Coronary artery (tissue), 2 donors: ENCODE measurements around the gene SLC22A14.
"Not testable (repeated sequence)": the region's sequence is repeated elsewhere in the genome, so short reads cannot be mapped to it uniquely, and the experiment has no call there.

ENCODE experiments used
- DNase-seq: peaks from one replicate; pipeline ENCODE4 v3.0.0-alpha.2; 2017; ENCODE audit warnings: low spot score
- H3K27ac ChIP-seq, 2 donors: fragments of 200-600 bp; sonication (generic); one replicate each; pipeline ENCODE4 v1.5.1; 2016 to 2019
- H3K4me3 ChIP-seq: fragments of 200-600 bp; sonication (generic); 2 replicates; pipeline ENCODE4 v1.5.1; 2016; ENCODE audit warnings: mild to moderate bottlenecking, moderate library complexity
- TF ChIP-seq, protein P1 (sequence below): fragments of 200-600 bp; sonication (generic); IDR thresholded peaks from one replicate; pipeline ENCODE4 v1.5.1; 2019; ENCODE audit warnings: antibody characterized with exemption

SLC22A14 gene, protein sequence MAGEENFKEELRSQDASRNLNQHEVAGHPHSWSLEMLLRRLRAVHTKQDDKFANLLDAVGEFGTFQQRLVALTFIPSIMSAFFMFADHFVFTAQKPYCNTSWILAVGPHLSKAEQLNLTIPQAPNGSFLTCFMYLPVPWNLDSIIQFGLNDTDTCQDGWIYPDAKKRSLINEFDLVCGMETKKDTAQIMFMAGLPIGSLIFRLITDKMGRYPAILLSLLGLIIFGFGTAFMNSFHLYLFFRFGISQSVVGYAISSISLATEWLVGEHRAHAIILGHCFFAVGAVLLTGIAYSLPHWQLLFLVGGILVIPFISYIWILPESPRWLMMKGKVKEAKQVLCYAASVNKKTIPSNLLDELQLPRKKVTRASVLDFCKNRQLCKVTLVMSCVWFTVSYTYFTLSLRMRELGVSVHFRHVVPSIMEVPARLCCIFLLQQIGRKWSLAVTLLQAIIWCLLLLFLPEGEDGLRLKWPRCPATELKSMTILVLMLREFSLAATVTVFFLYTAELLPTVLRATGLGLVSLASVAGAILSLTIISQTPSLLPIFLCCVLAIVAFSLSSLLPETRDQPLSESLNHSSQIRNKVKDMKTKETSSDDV

DNA sequence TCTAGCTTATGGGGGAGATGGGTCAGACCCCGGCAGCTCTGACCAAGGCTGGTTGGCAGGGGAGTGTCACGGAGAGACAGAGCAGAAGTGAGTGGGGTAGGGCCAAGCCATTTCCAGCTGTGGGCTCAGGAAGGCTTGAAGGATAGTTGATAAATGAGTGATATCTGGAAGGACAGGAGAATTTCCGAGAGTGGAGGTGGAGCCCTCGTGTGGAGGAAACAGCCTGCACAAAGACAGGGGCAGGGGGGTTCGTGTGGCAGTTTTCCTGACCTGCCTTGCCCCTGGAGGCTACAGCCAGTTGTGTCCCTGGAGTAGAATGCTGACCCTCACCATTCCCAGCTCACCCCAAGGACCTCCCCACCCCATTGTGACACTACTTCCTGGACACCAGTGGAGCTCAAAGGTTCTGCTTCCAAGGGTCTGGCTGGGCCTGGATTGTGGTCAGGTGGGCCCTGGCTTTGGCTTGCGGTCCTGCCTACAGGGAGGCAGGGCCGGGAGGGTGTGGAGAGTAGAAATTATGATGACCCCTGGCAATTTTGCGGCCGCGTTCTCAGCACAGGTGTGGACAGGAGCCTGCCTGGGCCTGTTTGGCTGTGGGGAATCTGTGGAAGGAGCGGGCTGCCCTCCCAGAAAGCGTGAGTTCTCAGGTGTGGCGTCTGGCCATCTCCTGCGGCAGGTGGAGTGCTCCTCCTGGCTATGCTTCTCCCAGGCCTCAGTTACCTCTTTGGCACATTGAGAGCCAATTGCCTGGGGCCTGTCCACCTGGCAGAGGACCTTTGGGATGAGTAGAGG lies at the start of gene SLC22A14:
Gene SLC22A14 (plus strand): TSS at position 400 of the 792 bp plus-strand sequence. CDS start 23,733 bp downstream, outside the sequence.
- no peak for DNase-seq
- Histone ChIP-seq H3K27ac (no peak within 1 kb of the TSS), H3K4me3 (no peak within 1 kb of the TSS)
- TF ChIP-seq, protein P1, sequence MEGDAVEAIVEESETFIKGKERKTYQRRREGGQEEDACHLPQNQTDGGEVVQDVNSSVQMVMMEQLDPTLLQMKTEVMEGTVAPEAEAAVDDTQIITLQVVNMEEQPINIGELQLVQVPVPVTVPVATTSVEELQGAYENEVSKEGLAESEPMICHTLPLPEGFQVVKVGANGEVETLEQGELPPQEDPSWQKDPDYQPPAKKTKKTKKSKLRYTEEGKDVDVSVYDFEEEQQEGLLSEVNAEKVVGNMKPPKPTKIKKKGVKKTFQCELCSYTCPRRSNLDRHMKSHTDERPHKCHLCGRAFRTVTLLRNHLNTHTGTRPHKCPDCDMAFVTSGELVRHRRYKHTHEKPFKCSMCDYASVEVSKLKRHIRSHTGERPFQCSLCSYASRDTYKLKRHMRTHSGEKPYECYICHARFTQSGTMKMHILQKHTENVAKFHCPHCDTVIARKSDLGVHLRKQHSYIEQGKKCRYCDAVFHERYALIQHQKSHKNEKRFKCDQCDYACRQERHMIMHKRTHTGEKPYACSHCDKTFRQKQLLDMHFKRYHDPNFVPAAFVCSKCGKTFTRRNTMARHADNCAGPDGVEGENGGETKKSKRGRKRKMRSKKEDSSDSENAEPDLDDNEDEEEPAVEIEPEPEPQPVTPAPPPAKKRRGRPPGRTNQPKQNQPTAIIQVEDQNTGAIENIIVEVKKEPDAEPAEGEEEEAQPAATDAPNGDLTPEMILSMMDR: no peak

DNA sequence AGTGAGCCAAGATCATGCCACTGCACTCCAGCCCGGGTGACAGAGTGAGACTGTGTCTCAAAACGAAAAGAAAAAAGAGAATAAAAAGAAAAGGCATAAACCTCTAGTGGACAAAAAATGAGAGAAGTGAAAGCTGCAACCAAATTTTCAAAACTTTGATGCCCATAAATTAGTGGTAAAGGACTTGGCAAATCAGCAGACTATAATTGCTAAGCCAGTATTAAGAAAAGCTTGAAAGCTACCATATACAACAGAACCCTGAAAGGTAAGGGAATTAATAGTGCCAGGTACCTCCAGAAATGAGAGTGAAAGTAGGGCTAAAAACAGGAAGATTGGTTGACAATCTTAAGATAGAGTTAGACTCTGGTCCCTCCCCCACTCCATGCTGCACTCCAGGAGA lies 49.4 kb upstream of the SLC22A14 start:
- no peak for DNase-seq
- TF ChIP-seq, protein P1: no peak
- Histone ChIP-seq H3K4me3 (no peak overlapping the region), H3K27ac (no peak overlapping the region)

DNA sequence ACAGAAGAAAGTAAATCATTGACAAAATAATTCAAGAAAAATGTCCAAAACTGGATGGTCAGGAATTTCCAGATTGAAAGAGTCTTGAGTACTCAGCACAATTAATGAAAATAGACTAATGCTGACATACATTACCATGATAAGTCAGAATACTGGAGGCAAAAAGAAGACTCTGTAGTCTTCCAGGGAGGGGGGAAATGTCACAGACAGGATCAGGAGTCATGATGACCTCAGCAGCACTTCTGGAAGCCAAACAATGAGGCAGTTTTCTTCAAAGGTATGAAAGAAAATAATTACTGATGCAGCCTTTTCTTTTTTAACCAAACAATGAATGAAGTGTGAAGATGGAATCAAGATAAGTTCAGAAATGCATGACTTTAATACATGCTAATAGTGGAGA lies 46.6 kb upstream of the SLC22A14 start:
- TF ChIP-seq, protein P1: no peak
- DNase-seq: no peak
- Histone ChIP-seq H3K4me3 (no peak overlapping the region), H3K27ac (no peak overlapping the region)

DNA sequence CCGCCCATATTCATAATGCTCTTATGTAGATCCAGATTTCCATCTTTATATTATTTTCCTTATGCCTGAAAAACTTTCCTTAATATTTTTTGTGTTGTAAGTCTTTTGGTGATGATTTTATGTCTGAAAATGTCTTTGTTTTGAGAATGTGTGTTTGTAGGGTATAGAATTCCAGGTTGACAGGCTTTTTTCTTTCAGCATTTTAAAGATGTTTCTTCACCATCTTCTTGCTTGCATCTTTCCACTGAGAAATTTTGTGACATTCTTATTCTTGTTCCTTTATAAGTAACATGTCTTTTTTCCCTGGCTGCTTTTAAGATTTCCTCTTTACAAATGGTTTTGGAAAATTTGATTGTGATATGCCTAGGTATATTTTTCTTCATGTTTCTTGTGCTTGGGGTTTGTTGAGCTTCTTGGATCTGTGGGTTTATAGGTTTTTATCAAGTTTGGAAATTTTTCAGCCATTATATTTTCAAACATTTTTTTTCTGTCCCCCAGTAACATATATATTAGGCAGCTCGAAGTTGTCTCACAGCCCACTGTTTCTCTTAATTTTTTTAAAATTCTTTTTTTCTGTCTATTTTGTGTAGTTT lies 43.6 kb upstream of the SLC22A14 start:
- Histone ChIP-seq H3K4me3 (no peak overlapping the region), H3K27ac (no peak overlapping the region)
- TF ChIP-seq, protein P1: no peak
- DNase-seq: no peak

DNA sequence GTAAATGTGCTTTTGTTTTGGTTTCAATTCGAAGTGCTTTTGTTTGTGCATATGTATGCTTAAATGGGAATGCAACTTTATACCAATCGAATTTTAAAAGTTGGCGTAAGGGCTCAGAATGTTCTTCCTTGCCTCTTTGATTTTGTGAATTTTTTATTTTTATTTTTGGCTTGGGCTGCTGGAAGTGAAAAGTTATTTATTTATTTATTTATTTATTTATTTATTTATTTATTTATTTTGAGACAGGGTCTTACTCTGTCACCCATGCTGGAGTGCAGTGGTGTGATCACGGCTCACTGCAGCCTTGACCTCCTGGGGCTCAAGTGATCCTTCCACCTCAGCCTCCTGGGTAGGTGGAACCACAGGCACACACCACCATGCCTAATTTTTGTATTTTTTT lies 39.3 kb upstream of the SLC22A14 start:
- not testable (repeated sequence) for H3K27ac ChIP-seq, H3K4me3 ChIP-seq, DNase-seq

DNA sequence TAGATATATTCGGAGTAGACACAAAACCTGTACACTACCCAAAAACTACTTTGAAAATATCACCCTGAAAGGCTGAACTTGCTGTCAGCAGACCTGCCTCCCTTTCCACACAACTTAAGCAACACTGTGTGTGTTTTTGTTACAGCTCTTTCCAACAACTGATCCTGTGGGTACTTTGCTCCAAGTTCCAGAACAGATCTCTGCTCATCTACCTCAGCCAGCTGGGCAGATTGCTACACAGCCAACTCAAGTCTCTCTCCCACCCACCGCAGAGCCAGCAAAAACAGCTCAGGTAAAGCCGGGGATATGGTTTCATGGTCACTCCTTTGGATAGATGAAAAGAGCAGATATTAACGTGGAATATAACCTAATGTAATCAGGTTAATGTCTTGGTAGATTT lies 36.2 kb upstream of the SLC22A14 start:
- TF ChIP-seq, protein P1: no peak
- no peak for DNase-seq
- no peak overlapping the region for H3K4me3 ChIP-seq
- H3K27ac ChIP-seq: no peak overlapping the region
